Mesenchymal stem cell (in vitro differentiated cells and primary cell): Measurements from ENCODE around the gene PRICKLE3.

Experiments used
- DNase-seq: peaks from one replicate; pipeline ENCODE4 v3.0.0-alpha.2; 2013
- H2AFZ ChIP-seq: one replicate; pipeline ENCODE4 v1.6.1; 2013; ENCODE audit warnings: low read depth, mild to moderate bottlenecking, control low read depth, inconsistent platforms, low read length, moderate library complexity
- H2AK5ac ChIP-seq: 2 replicates; pipeline ENCODE4 v1.6.1; 2013; ENCODE audit warnings: low read length, moderate library complexity, mild to moderate bottlenecking, inconsistent platforms; ENCODE audit not compliant: severe bottlenecking
- H2BK120ac ChIP-seq: one replicate; pipeline ENCODE4 v1.6.1; 2013; ENCODE audit warnings: low read depth, mild to moderate bottlenecking, inconsistent platforms, low read length, moderate library complexity
- H2BK12ac ChIP-seq, 2 experiments: one replicate each; pipeline ENCODE4 v1.6.1; 2013; ENCODE audit warnings: inconsistent platforms in 2 of 2, low read length in 2 of 2, mild to moderate bottlenecking in 2 of 2, moderate library complexity in 2 of 2, control low read depth in 1 of 2
- H2BK15ac ChIP-seq: one replicate; pipeline ENCODE4 v1.6.1; 2013; ENCODE audit warnings: mild to moderate bottlenecking, low read depth, inconsistent platforms; ENCODE audit not compliant: poor library complexity, severe bottlenecking
- H2BK5ac ChIP-seq: 2 replicates; pipeline ENCODE4 v1.6.1; 2013; ENCODE audit warnings: low read depth, mild to moderate bottlenecking, low read length, control low read depth, inconsistent platforms; ENCODE audit not compliant: poor library complexity, severe bottlenecking
- H3K14ac ChIP-seq, 2 experiments: one replicate each; pipeline ENCODE4 v1.6.1; 2013; ENCODE audit warnings: inconsistent platforms in 2 of 2, low read length in 2 of 2, control low read depth in 1 of 2, mild to moderate bottlenecking in 1 of 2, moderate library complexity in 1 of 2
- H3K18ac ChIP-seq, 2 experiments: one replicate each; pipeline ENCODE4 v1.6.1; 2013; ENCODE audit warnings: inconsistent platforms in 2 of 2, low read length in 2 of 2, control low read depth in 1 of 2, low read depth in 1 of 2, mild to moderate bottlenecking in 1 of 2
- H3K23ac ChIP-seq, 2 experiments: one replicate each; pipeline ENCODE4 v1.6.1; 2013; ENCODE audit warnings: inconsistent platforms in 2 of 2, low read length in 2 of 2, mild to moderate bottlenecking in 2 of 2, moderate library complexity in 2 of 2, control low read depth in 1 of 2
- H3K27ac ChIP-seq: 2 replicates; pipeline ENCODE4 v1.5.1; 2013; ENCODE audit warnings: mild to moderate bottlenecking, moderate library complexity, low read length, control low read depth, inconsistent platforms; ENCODE audit not compliant: poor library complexity, severe bottlenecking
- H3K27me3 ChIP-seq, 2 experiments: 2 replicates each; pipeline versions ENCODE4 v1.6.1 to v1.7.0; 2013; ENCODE audit warnings: low read length in 2 of 2, mild to moderate bottlenecking in 2 of 2, moderate library complexity in 2 of 2, control low read depth in 1 of 2, inconsistent platforms in 1 of 2; ENCODE audit not compliant: control insufficient read depth in 1 of 2, insufficient read depth in 1 of 2
- H3K36me3 ChIP-seq, 2 experiments: 2 replicates each; pipeline versions ENCODE4 v1.6.1 to v1.7.0; 2013; ENCODE audit warnings: low read length in 2 of 2, control low read depth in 1 of 2, inconsistent platforms in 1 of 2, low read depth in 1 of 2, mild to moderate bottlenecking in 1 of 2; ENCODE audit not compliant: insufficient read depth in 2 of 2, control insufficient read depth in 1 of 2
- H3K4ac ChIP-seq, 2 experiments: one replicate each; pipeline ENCODE4 v1.6.1; 2013; ENCODE audit warnings: inconsistent platforms in 2 of 2, low read length in 2 of 2, mild to moderate bottlenecking in 2 of 2, moderate library complexity in 2 of 2, control low read depth in 1 of 2, low read depth in 1 of 2
- H3K4me1 ChIP-seq: 2 replicates; pipeline ENCODE4 v1.6.1; 2013; ENCODE audit warnings: low read depth, low read length, control low read depth; ENCODE audit not compliant: control insufficient read depth, insufficient read depth
- H3K4me2 ChIP-seq: 2 replicates; pipeline ENCODE4 v1.6.1; 2013; ENCODE audit warnings: low read length, mild to moderate bottlenecking, inconsistent platforms; ENCODE audit not compliant: poor library complexity, severe bottlenecking
- H3K4me3 ChIP-seq, 2 experiments: 2 replicates each; pipeline versions ENCODE4 v1.5.1 to v1.7.0; 2013; ENCODE audit warnings: low read length in 2 of 2, mild to moderate bottlenecking in 2 of 2, control low read depth in 1 of 2, low read depth in 1 of 2; ENCODE audit not compliant: insufficient read depth in 1 of 2
- H3K79me1 ChIP-seq: replicated peaks from 2 replicates; pipeline ENCODE4 v1.6.1; 2013; ENCODE audit warnings: mild to moderate bottlenecking, control low read depth, low read length, inconsistent platforms; ENCODE audit not compliant: poor library complexity, severe bottlenecking
- H3K9ac ChIP-seq: 2 replicates; pipeline ENCODE4 v1.7.0; 2013; ENCODE audit warnings: mild to moderate bottlenecking, low read length, moderate library complexity
- H3K9me3 ChIP-seq: 2 replicates; pipeline ENCODE4 v1.7.0; 2013; ENCODE audit warnings: mild to moderate bottlenecking, low read length; ENCODE audit not compliant: control insufficient read depth
- H4K8ac ChIP-seq: one replicate; pipeline ENCODE4 v1.6.1; 2013; ENCODE audit warnings: inconsistent platforms, mild to moderate bottlenecking, low read length, moderate library complexity
- H4K91ac ChIP-seq: one replicate; pipeline ENCODE4 v1.6.1; 2013; ENCODE audit warnings: mild to moderate bottlenecking, low read length, inconsistent platforms
- WGBS: methylation state at CpG from one replicate; pipeline ENCODE4 v1.1.7; 2013; ENCODE audit warnings: mixed read lengths; 5-methylcytosine and 5-hydroxymethylcytosine counted together

The PRICKLE3 gene

DNA sequence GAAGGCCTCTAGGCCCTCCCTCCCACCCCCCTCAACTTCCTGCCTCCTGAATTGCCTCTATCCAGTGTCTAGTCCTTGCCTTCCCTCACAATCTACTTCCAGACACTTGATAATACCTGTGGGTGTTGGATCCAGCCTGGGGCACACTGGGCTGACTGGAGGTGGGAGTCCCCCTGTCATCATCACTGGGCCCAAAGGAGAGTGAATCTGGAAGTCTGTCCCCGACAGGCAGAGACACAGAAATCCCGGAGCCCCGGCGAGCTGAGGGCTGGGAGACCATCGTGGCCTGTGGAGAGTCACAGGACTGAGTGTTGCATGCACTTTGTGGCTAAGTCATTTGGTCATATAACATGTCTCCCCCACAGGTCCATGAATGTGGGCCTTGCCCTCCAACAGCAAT lies 22.2 kb upstream of the PRICKLE3 start:
- H2BK15ac ChIP-seq = no peak overlapping the region
- H2AFZ ChIP-seq = no peak overlapping the region
- H3K79me1 ChIP-seq = no peaks in the 10 kb centered on the region
- H3K4ac ChIP-seq = no peak overlapping the region
- no peak overlapping the region for H2BK5ac ChIP-seq
- H2AK5ac ChIP-seq = no peak overlapping the region
- H4K8ac ChIP-seq = no peak overlapping the region
- no peak overlapping the region for H3K14ac ChIP-seq
- H3K27ac ChIP-seq = no peak overlapping the region
- DNase-seq = no peak
- peaks cover 3 to 76% of the 10 kb centered on the region in 2 experiments for H3K27me3 ChIP-seq
- no peak overlapping the region for H4K91ac ChIP-seq
- no peak overlapping the region for H2BK120ac ChIP-seq
- no peak overlapping the region for H3K4me3 ChIP-seq
- H3K4me2 ChIP-seq = no peak overlapping the region
- no peak overlapping the region for H3K23ac ChIP-seq
- H3K4me1 ChIP-seq = no peaks in the 10 kb centered on the region
- H3K36me3 ChIP-seq = no peaks in the 10 kb centered on the region
- no peak overlapping the region for H2BK12ac ChIP-seq
- WGBS = 92% methylated on average over 4 of the region's 5 CpGs
- no peak overlapping the region for H3K18ac ChIP-seq
- H3K9me3 ChIP-seq = peaks cover 6% of the 10 kb centered on the region
- no peak overlapping the region for H3K9ac ChIP-seq

DNA sequence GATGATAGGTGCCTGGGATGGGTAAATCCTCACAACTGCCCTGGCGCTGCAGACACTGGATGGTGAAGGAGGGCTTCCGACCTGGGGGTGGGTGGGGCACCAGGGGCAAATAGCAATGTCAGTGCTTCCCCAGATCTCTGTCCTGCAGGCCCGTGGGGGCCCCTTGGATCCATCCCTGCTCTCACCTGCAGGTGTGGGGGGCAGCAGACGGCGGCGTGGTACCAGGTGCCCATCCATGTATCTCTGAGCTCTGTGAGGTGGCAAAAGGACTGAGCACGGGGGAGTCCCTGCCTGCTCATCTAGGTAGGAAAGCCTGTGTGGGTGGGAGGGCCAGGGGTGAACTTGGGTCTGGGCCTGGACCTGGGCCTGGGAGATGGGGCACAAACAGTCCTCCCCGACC lies 20.4 kb upstream of the PRICKLE3 start:
- Histone ChIP-seq H3K4me1 (no peaks in the 10 kb centered on the region), H3K4ac (no peak overlapping the region), H3K14ac (no peak overlapping the region), H3K9ac (no peak overlapping the region), H2AK5ac (no peak overlapping the region), H3K27me3 (peaks cover 3 to 64% of the 10 kb centered on the region in 2 experiments), H4K91ac (no peak overlapping the region), H4K8ac (no peak overlapping the region), H3K36me3 (no peaks in the 10 kb centered on the region), H3K4me2 (no peak overlapping the region), H3K27ac (no peak overlapping the region), H2BK12ac (no peak overlapping the region), H3K18ac (no peak overlapping the region), H2AFZ (no peak overlapping the region), H2BK5ac (no peak overlapping the region), H3K23ac (no peak overlapping the region), H2BK15ac (no peak overlapping the region), H2BK120ac (no peak overlapping the region), H3K4me3 (no peak overlapping the region), H3K79me1 (no peaks in the 10 kb centered on the region), H3K9me3 (no peaks in the 10 kb centered on the region)
- DNase-seq = no peak
- 90% methylated on average over 4 of the region's 8 CpGs for WGBS

DNA sequence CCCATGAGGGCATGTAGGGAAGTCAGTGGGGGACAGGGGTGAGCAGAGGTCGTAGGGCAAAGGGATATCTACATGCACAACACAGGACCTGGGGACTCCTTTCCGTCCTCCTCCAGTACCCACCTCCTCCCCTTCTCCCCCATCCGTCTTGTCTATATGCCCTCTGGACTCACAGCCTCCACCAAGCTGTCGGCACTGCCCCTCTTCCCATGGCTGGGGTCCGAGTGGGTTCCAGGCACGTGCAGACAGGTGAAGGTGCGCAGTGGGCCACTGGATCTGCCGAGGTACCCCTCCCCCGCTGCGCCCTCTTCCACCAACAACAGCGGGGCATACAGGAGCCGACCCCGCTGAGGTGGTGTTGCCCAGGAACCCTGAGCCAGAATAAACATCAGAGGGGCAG lies 19.3 kb upstream of the PRICKLE3 start:
- no peak overlapping the region for H4K91ac ChIP-seq
- no peak overlapping the region for H2BK120ac ChIP-seq
- H3K14ac ChIP-seq = no peak overlapping the region
- no peak overlapping the region for H3K9ac ChIP-seq
- H4K8ac ChIP-seq = no peak overlapping the region
- no peak overlapping the region for H3K18ac ChIP-seq
- H3K4me1 ChIP-seq = no peaks in the 10 kb centered on the region
- no peak overlapping the region for H3K4me3 ChIP-seq
- no peak overlapping the region for H2BK5ac ChIP-seq
- DNase-seq = no peak
- no peak overlapping the region for H3K4me2 ChIP-seq
- no peaks in the 10 kb centered on the region for H3K79me1 ChIP-seq
- peaks cover 0 to 53% of the 10 kb centered on the region in 2 experiments for H3K27me3 ChIP-seq
- no peak overlapping the region for H2BK12ac ChIP-seq
- no peak overlapping the region for H3K27ac ChIP-seq
- no peak overlapping the region for H3K4ac ChIP-seq
- H3K23ac ChIP-seq = no peak overlapping the region
- H3K36me3 ChIP-seq = no peaks in the 10 kb centered on the region
- 89% methylated on average over 13 of the region's 13 CpGs for WGBS
- H3K9me3 ChIP-seq = no peaks in the 10 kb centered on the region
- H2BK15ac ChIP-seq = no peak overlapping the region
- no peak overlapping the region for H2AFZ ChIP-seq
- H2AK5ac ChIP-seq = no peak overlapping the region

DNA sequence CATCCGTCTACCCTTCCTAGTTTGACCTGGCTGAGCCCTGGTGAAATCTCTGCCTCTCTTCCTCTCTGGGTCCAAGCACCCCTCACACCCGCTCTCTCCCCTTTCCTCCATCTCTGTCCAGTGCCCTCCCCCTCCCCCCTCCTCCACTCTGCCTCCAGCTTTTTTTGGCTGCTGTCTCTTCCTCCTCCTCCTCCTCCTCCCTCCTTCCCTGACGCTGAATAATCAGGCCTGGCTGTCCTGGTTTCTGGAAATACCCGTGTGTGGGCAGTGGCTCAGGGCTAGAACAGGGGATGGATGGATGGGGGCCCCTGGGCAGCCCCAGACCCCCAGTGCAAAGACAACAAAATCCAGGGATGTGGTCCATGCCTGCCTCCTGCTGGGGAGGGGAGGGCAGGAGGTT lies 18.5 kb upstream of the PRICKLE3 start:
- Histone ChIP-seq H2AK5ac (no peak overlapping the region), H3K4ac (no peak overlapping the region), H2BK15ac (no peak overlapping the region), H3K23ac (no peak overlapping the region), H3K79me1 (no peaks in the 10 kb centered on the region), H3K4me3 (no peak overlapping the region), H3K9ac (no peak overlapping the region), H3K4me2 (no peak overlapping the region), H2BK12ac (no peak overlapping the region), H2BK120ac (no peak overlapping the region), H3K36me3 (no peaks in the 10 kb centered on the region), H3K4me1 (peaks cover 2% of the 10 kb centered on the region), H3K14ac (no peak overlapping the region), H2BK5ac (no peak overlapping the region), H2AFZ (no peak overlapping the region), H4K8ac (no peak overlapping the region), H4K91ac (no peak overlapping the region), H3K18ac (no peak overlapping the region), H3K27ac (no peak overlapping the region), H3K27me3 (peaks cover 0 to 46% of the 10 kb centered on the region in 2 experiments), H3K9me3 (no peaks in the 10 kb centered on the region)
- DNase-seq = no peak
- WGBS = 68% methylated on average over 3 of the region's 4 CpGs
